HepG2 (cell line): Measurements from ENCODE around the gene LOXL4. TPM values are rescaled to one million over a fixed set of nuclear protein-coding genes. Genes with fewer than 3 reads are reported as not detected.

Experiments used
- ARID4A ChIP-seq: sonication (generic); formaldehyde crosslinking; IDR thresholded peaks from 2 replicates; pipeline ENCODE4 v1.5.0; 2020; ENCODE audit warnings: mild to moderate bottlenecking, missing genetic modification reagents, borderline replicate concordance
- ATF3 ChIP-seq: sonication (generic); formaldehyde crosslinking; IDR thresholded peaks from 2 replicates; pipeline ENCODE4 v1.4.0; 2020; ENCODE audit warnings: missing genetic modification reagents
- EED ChIP-seq: sonication (generic); formaldehyde crosslinking; IDR thresholded peaks from 2 replicates; pipeline ENCODE4 v1.5.0; 2020; ENCODE audit warnings: mild to moderate bottlenecking, missing genetic modification reagents
- GABPA ChIP-seq, 2 experiments: IDR thresholded peaks; 2 replicates each; pipeline ENCODE4 v1.6.1; 2011 to 2016; ENCODE audit warnings: low read depth in 2 of 2, low read length in 1 of 2, missing biosample characterization in 1 of 2, missing genetic modification characterization in 1 of 2
- GZF1 ChIP-seq: sonication (generic); formaldehyde crosslinking; IDR thresholded peaks from 2 replicates; pipeline ENCODE4 v1.5.1; 2020; ENCODE audit warnings: mild to moderate bottlenecking, missing genetic modification reagents
- HNRNPH1 ChIP-seq: fragments of 200-400 bp; formaldehyde crosslinking; optimal IDR thresholded peaks from 2 replicates; pipeline ENCODE3; 2017; ENCODE audit warnings: mild to moderate bottlenecking, low read depth, low read length
- IKZF4 ChIP-seq: sonication (generic); formaldehyde crosslinking; IDR thresholded peaks from 2 replicates; pipeline ENCODE4 v1.5.1; 2020; ENCODE audit warnings: borderline replicate concordance, mild to moderate bottlenecking, low read depth, missing genetic modification reagents; ENCODE audit errors: not compliant biosample characterization
- IKZF5 ChIP-seq: IDR thresholded peaks from 2 replicates; pipeline ENCODE4 v1.6.1; 2018; ENCODE audit warnings: missing genetic modification reagents, mild to moderate bottlenecking, missing compliant biosample characterization
- KLF13 ChIP-seq: sonication (generic); formaldehyde crosslinking; IDR thresholded peaks from 2 replicates; pipeline ENCODE4 v1.4.0; 2020; ENCODE audit warnings: mild to moderate bottlenecking, missing genetic modification reagents
- MEIS1 ChIP-seq: sonication (generic); formaldehyde crosslinking; IDR thresholded peaks from 2 replicates; pipeline ENCODE4 v1.9.0; 2021; ENCODE audit warnings: mild to moderate bottlenecking, missing genetic modification reagents, moderate library complexity, borderline replicate concordance
- PREB ChIP-seq: sonication (generic); formaldehyde crosslinking; IDR thresholded peaks from 2 replicates; pipeline ENCODE4 v1.4.0; 2020; ENCODE audit warnings: missing genetic modification reagents
- SP4 ChIP-seq: sonication (generic); formaldehyde crosslinking; IDR thresholded peaks from 2 replicates; pipeline ENCODE4 v1.8.1; 2023; ENCODE audit warnings: mild to moderate bottlenecking, missing genetic modification reagents
- TEF ChIP-seq: sonication (generic); formaldehyde crosslinking; IDR thresholded peaks from 2 replicates; pipeline ENCODE4 v1.5.0; 2020; ENCODE audit warnings: missing genetic modification reagents
- ZBTB21 ChIP-seq: sonication (generic); formaldehyde crosslinking; IDR thresholded peaks from 2 replicates; pipeline ENCODE4 v1.4.0; 2020; ENCODE audit warnings: missing genetic modification reagents
- ZNF143 ChIP-seq: sonication (generic); formaldehyde crosslinking; IDR thresholded peaks from 2 replicates; pipeline ENCODE4 v1.4.0; 2020; ENCODE audit warnings: missing genetic modification reagents
- ZNF264 ChIP-seq: sonication (generic); formaldehyde crosslinking; IDR thresholded peaks from 2 replicates; pipeline ENCODE4 v1.4.0; 2020; ENCODE audit warnings: missing genetic modification reagents
- ZNF768 ChIP-seq: sonication (generic); formaldehyde crosslinking; IDR thresholded peaks from 2 replicates; pipeline ENCODE4 v1.4.0; 2020; ENCODE audit warnings: missing genetic modification reagents
- ZNF891 ChIP-seq: sonication (generic); formaldehyde crosslinking; IDR thresholded peaks from 2 replicates; pipeline ENCODE4 v1.5.0; 2020; ENCODE audit warnings: mild to moderate bottlenecking, missing genetic modification reagents
- ZSCAN25 ChIP-seq: sonication (generic); formaldehyde crosslinking; IDR thresholded peaks from 2 replicates; pipeline ENCODE4 v1.8.0; 2022; ENCODE audit warnings: mild to moderate bottlenecking, missing genetic modification reagents
- polyA plus RNA-seq, 8 experiments: library from polyadenylated mRNA; depleted of rRNA in 3 of 8; stranded (reverse) in 7 of 8; unstranded in 1 of 8; fragments of >200 nt; fragmentation: Illumina TruSeq in 4 of 8; extraction: Trizol in 4 of 8; gene quantifications; 2 replicates each; pipeline versions ENCODE4 v1.2.1 to v1.2.3, GENCODE V29; 2011 to 2016; ENCODE audit warnings: low read depth in 4 of 8, missing spikeins in 1 of 8, mixed read lengths in 1 of 8; ENCODE audit not compliant: insufficient read depth in 1 of 8
- total RNA-seq, 5 experiments: library from RNA; depleted of rRNA; stranded (reverse); fragments of >200 nt; fragmentation: Illumina TruSeq; extraction: Trizol; gene quantifications; 2 replicates each; pipeline ENCODE4 v1.2.3, GENCODE V29; 2016; ENCODE audit warnings: low read depth in 1 of 5

Gene LOXL4
- total and polyA plus RNA-seq, 2 of the 13 experiments (the other 11 are each of a cell fraction or from before 2014, with no cell fraction given) = 8.8 to 21.1 TPM

- TF ChIP-seq ARID4A (CRISPR knock-in tag) = no peak; the same call in 1 of the 2 replicates
- no peak for TF ChIP-seq HNRNPH1
- no peak for TF ChIP-seq EED (CRISPR knock-in tag)
- no peak for TF ChIP-seq KLF13 (CRISPR knock-in tag)
- 0 out of 2 replicates have a peak, but pooled peaks have one; percentile 48 for TF ChIP-seq ZSCAN25
- peak; percentile 15; the same call in 1 of the 2 replicates for TF ChIP-seq ZNF891
- TF ChIP-seq ZNF143 (CRISPR knock-in tag) = no peak
- TF ChIP-seq SP4 (CRISPR knock-in tag) = no peak
- TF ChIP-seq ZBTB21 (CRISPR knock-in tag) = no peak
- no peak for TF ChIP-seq ZNF768 (CRISPR knock-in tag)
- no peak for TF ChIP-seq GZF1 (CRISPR knock-in tag)
- no peak for TF ChIP-seq MEIS1 (CRISPR knock-in tag)
- TF ChIP-seq PREB (CRISPR knock-in tag) = no peak
- TF ChIP-seq ZNF264 (CRISPR knock-in tag) = no peak
- TF ChIP-seq GABPA (IDR thresholded peaks at IDR 0.05; ENCODE audit: low read depth, low read length) = no peak
- no peak for TF ChIP-seq GABPA (CRISPR knock-in tag; IDR thresholded peaks at IDR 0.05; ENCODE audit: low read depth)
- TF ChIP-seq IKZF5 = no peak
- TF ChIP-seq TEF (CRISPR knock-in tag) = no peak
- no peak for TF ChIP-seq IKZF4 (CRISPR knock-in tag)
- TF ChIP-seq ATF3 = no peak
These were observed 713 bp downstream of the LOXL4 start (continued) for GRCh38 chr10:98267069-98267893.
